ENCODE measurements around the gene OR5H2. TPM values are rescaled to one million over a fixed set of nuclear protein-coding genes. Genes with fewer than 3 reads are reported as not detected.
A peak's percentile ranks its signal among the peaks of the same experiment; 100 is the strongest.

The OR5H2 gene
- total RNA-seq, 2 experiments from 2014 or later, result not detected

DNA sequence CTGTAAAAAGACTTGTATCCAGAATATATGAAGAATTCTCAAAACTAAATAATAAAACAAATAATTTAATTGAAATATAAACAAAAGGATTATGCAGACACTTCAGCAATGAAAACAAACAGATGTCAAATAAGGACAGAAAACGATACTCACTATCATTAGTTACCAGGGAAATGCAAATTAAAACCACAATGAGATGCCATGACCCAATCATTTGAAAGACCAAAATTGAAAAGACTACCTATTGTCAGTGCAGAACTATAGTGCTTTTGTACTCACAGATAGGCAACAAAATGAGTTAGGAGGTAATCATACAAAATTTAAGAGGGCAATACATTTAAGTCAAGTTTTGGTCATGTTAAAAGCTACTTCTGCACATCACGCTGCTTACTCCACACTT, 39.8 kb downstream of the OR5H2 start:
- CTCF ChIA-PET, result no interaction called here
- ATAC-seq (no peak), DNase-seq (no peak)
- no peaks in the 10 kb centered on the region for H3K27me3 Mint-ChIP-seq
- no peak overlapping the region for H3K4me3 Mint-ChIP-seq
- H3K9me3 Mint-ChIP-seq (ENCODE audit: low read depth), result no peaks in the 10 kb centered on the region
- no peaks in the 10 kb centered on the region for H3K36me3 Mint-ChIP-seq
- peaks cover 5% of the 10 kb centered on the region for H3K4me1 Mint-ChIP-seq
- no peak overlapping the region for H3K27ac Mint-ChIP-seq

DNA sequence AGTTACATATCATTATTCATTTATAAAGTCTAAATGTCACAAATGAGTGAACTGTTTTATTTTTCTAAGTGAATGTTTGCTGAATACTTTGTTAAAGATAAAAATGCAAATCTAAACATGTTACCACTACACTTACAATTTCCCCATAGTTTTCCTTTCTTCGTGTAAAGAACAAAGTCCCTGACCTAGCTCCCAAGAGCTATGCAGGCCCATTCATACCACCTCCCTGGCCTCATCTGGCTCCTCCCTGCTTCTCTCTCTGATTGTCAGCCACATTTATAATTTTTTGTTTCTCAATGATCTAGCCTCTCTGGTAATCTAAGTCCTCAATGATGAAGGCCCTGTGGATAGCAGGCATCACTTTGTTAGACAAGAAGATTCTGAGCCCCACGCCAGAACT, 40.4 kb downstream of the OR5H2 start:
- DNase-seq, result no peak
- Mint-ChIP-seq H3K36me3 (no peaks in the 10 kb centered on the region), H3K4me1 (peaks cover 11% of the 10 kb centered on the region), H3K27me3 (no peaks in the 10 kb centered on the region), H3K4me3 (no peak overlapping the region), H3K9me3 (ENCODE audit: low read depth) (no peaks in the 10 kb centered on the region), H3K27ac (no peak overlapping the region)
- CTCF ChIA-PET, result no interaction called here
- ATAC-seq, result no peak

- Mint-ChIP-seq H3K36me3 (no peaks in the 10 kb centered on the region), H3K4me3 (no peak overlapping the region), H3K27me3 (no peaks in the 10 kb centered on the region), H3K9me3 (ENCODE audit: low read depth) (no peaks in the 10 kb centered on the region), H3K27ac (no peak overlapping the region), H3K4me1 (peaks cover 17% of the 10 kb centered on the region)
- no peak for DNase-seq
- CTCF ChIA-PET, result no interaction called here
- no peak for ATAC-seq
Observed at GRCh38 chr3:98323425-98323824, 41.1 kb downstream of the OR5H2 start.

DNA sequence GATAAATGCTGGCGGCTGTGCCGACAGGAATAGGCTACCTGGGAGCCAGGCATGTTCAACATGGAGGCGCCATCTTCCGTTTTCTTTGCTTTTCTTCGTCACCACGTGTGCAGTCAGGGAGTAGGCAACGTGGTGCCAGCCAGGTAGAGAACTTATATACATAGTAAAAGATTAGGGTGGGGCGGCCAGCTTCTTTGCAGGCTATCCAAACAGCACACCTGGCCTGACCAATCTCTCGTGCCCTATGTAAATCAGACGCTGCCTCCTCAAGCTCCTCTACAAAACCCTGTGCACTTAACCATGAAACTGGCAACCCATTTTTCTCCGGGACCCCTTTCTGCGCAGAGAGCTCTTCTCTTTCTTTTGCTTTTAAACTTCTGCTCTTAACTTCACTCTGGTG, 42.8 kb downstream of the OR5H2 start:
- H3K27me3 Mint-ChIP-seq, result no peaks in the 10 kb centered on the region
- H3K36me3 Mint-ChIP-seq, result no peaks in the 10 kb centered on the region
- ATAC-seq (no peak), DNase-seq (no peak)
- H3K4me1 Mint-ChIP-seq, result peaks cover 28% of the 10 kb centered on the region
- no peak overlapping the region for H3K27ac Mint-ChIP-seq
- H3K9me3 Mint-ChIP-seq (ENCODE audit: low read depth), result no peaks in the 10 kb centered on the region
- H3K4me3 Mint-ChIP-seq, result no peak overlapping the region
- CTCF ChIA-PET, result interaction anchor here (1.3 kb wide), 1 partner anchor 10 kb away, joined by 3 read pairs; no protein-coding TSS in a partner anchor

GRCh38 chr3:98326105-98326893, 44.0 kb downstream of the OR5H2 start:
- CTCF ChIA-PET, result interaction anchor here (1.1 to 1.2 kb wide), 2 partner anchors 286 to 288 kb away, joined by 3 to 4 read pairs; no protein-coding TSS in a partner anchor
- DNase-seq, result no peak
- Mint-ChIP-seq H3K36me3 (no peaks in the 10 kb centered on the region), H3K9me3 (ENCODE audit: low read depth) (no peaks in the 10 kb centered on the region), H3K27ac (peak overlapping the region; percentile 54), H3K4me3 (no peak overlapping the region), H3K27me3 (peaks cover under 1% of the 10 kb centered on the region), H3K4me1 (peaks cover 38% of the 10 kb centered on the region)
- no peak for ATAC-seq

- DNase-seq, result no peak
- peak; percentile 54 for ATAC-seq
- H3K4me1 Mint-ChIP-seq, result peaks cover 44% of the 10 kb centered on the region
- no peaks in the 10 kb centered on the region for H3K36me3 Mint-ChIP-seq
- no peaks in the 10 kb centered on the region for H3K9me3 Mint-ChIP-seq (ENCODE audit: low read depth)
- peak overlapping the region; percentile 54 for H3K27ac Mint-ChIP-seq
- H3K27me3 Mint-ChIP-seq, result peaks cover 2% of the 10 kb centered on the region
- H3K4me3 Mint-ChIP-seq, result no peak overlapping the region
- CTCF ChIA-PET, result interaction anchor here (1.1 to 1.2 kb wide), 2 partner anchors 287 to 289 kb away, joined by 3 to 4 read pairs; no protein-coding TSS in a partner anchor
Observed at GRCh38 chr3:98326945-98327344, 44.6 kb downstream of the OR5H2 start.

DNA sequence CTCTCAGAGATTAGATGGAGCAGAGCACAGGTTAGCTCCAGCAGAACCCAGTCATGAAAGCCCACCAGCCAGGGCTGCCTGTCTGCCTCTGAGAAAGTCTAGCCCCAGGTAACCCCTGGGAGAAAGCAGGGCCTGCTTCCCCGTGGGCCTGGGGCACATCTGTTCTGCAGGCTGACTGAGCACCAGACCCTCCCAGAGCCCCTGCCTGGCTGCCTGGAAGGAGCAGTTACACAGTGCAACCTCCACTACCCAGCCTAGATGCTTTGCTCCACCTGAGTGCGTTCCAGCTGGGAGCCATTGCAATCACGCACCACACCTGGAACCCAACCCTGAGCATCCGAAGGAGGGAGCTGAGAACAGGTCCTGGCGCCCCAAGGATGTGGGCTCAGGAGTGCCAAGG, 46.6 kb downstream of the OR5H2 start:
- no peak for DNase-seq
- CTCF ChIA-PET, result interaction anchor here (0.7 to 4.0 kb wide), 16 partner anchors 10 to 565 kb away, joined by 3 to 53 read pairs (median 4); partner anchors contain the start of genes ARL6 and CPOX
- Mint-ChIP-seq H3K27me3 (peaks cover 8% of the 10 kb centered on the region), H3K9me3 (ENCODE audit: low read depth) (no peaks in the 10 kb centered on the region), H3K27ac (no peak overlapping the region), H3K36me3 (no peaks in the 10 kb centered on the region), H3K4me3 (no peak overlapping the region), H3K4me1 (peaks cover 46% of the 10 kb centered on the region)
- ATAC-seq, result peak; percentile 15

- DNase-seq (peak; percentile 71), ATAC-seq (peak; percentile 74)
- Mint-ChIP-seq H3K4me3 (no peak overlapping the region), H3K27me3 (peaks cover 8% of the 10 kb centered on the region), H3K27ac (no peak overlapping the region), H3K4me1 (peaks cover 46% of the 10 kb centered on the region), H3K36me3 (no peaks in the 10 kb centered on the region), H3K9me3 (ENCODE audit: low read depth) (no peaks in the 10 kb centered on the region)
- CTCF ChIA-PET, result interaction anchor here (0.7 to 4.0 kb wide), 19 partner anchors 9 to 565 kb away, joined by 3 to 53 read pairs (median 3); partner anchors contain the start of genes ARL6 and CPOX
Observed at GRCh38 chr3:98329392-98330124, 47.3 kb downstream of the OR5H2 start.

DNA sequence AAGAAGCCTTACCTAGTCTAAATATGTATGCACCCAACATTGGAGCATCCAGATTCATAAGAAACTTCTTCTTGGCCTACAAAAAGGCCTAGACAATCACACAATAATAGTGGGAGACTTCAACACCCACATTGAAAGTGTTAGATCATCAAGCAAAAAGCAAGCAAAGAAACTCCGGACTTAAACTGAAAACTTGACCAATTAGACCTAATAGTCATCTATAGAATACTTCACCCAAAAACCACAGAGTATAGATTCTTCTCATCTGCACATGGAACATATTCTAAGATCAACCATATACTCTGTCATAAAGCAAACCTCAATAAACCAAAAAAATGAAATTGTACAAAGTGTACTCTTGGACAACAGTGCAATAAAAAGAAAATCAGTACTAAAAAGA, 49.0 kb downstream of the OR5H2 start:
- H3K27ac Mint-ChIP-seq, result no peak overlapping the region
- H3K27me3 Mint-ChIP-seq, result peaks cover 8% of the 10 kb centered on the region
- no peak for DNase-seq
- H3K36me3 Mint-ChIP-seq, result no peaks in the 10 kb centered on the region
- ATAC-seq, result peak; percentile 20
- no peak overlapping the region for H3K4me3 Mint-ChIP-seq
- H3K4me1 Mint-ChIP-seq, result peaks cover 46% of the 10 kb centered on the region
- CTCF ChIA-PET, result interaction anchor here (4.0 kb wide), 1 partner anchor 292 kb away, joined by 53 read pairs; no protein-coding TSS in a partner anchor
- no peaks in the 10 kb centered on the region for H3K9me3 Mint-ChIP-seq (ENCODE audit: low read depth)

Other genes starting within 250 kb of the OR5H2 start
- gene GABRR3, start 247.2 kb upstream of the OR5H2 start, total RNA-seq, result not detected
- not detected for gene OR5AC2, start 195.3 kb upstream of the OR5H2 start, total RNA-seq
- not detected for gene OR5H1, start 151.8 kb upstream of the OR5H2 start, total RNA-seq
- gene OR5H14, start 135.0 kb upstream of the OR5H2 start, total RNA-seq, result not detected
- not detected for gene OR5H15, start 115.8 kb upstream of the OR5H2 start, total RNA-seq
- not detected for gene OR5H6, start 18.3 kb upstream of the OR5H2 start, total RNA-seq
- not detected for gene OR5K4, start 71.3 kb downstream of the OR5H2 start, total RNA-seq
- gene OR5K3, start 108.2 kb downstream of the OR5H2 start, total RNA-seq, result not detected
- not detected for gene OR5K1, start 180.7 kb downstream of the OR5H2 start, total RNA-seq
- not detected for gene OR5K2, start 215.2 kb downstream of the OR5H2 start, total RNA-seq
- 100 to 1,000 TPM; 514 to 528 TPM for gene CLDND1, start 240.4 kb downstream of the OR5H2 start, total RNA-seq
- 100 to 1,000 TPM; 107 to 182 TPM for gene GPR15, start 249.5 kb downstream of the OR5H2 start, total RNA-seq